GM23338 (cell line): ENCODE data around the gene WNK2.

Experiments
- EZH2 ChIP-seq: fragments of 200-600 bp; sonication (generic); IDR thresholded peaks from one replicate; pipeline ENCODE4 v1.8.0; 2017; ENCODE audit warnings: antibody characterized with exemption, mild to moderate bottlenecking, low read depth; ENCODE audit not compliant: unreplicated experiment
- EZH2phosphoT487 ChIP-seq: fragments of 200-600 bp; sonication (generic); IDR thresholded peaks from one replicate; pipeline ENCODE4 v1.8.1; 2018; ENCODE audit warnings: antibody characterized with exemption; ENCODE audit not compliant: unreplicated experiment
- POLR2AphosphoS5 ChIP-seq: IDR thresholded peaks from 2 replicates; pipeline ENCODE4 v1.6.1; 2016; ENCODE audit warnings: antibody characterized with exemption, low read depth
- REST ChIP-seq: IDR thresholded peaks from one replicate; pipeline ENCODE4 v1.6.1; 2018; ENCODE audit warnings: antibody characterized with exemption; ENCODE audit not compliant: unreplicated experiment
- STAT1 ChIP-seq: IDR thresholded peaks from one replicate; pipeline ENCODE4 v1.6.1; 2016; ENCODE audit warnings: antibody characterized with exemption; ENCODE audit not compliant: unreplicated experiment
- TF ChIP-seq, protein P1 (sequence below), 2 experiments: fragments of 200-600 bp in 1 of 2; sonication (generic) in 1 of 2; conservative IDR thresholded peaks; 2 replicates each; pipeline versions ENCODE4 v1.5.1 to v1.6.1; 2016 to 2017; ENCODE audit warnings: antibody characterized with exemption in 2 of 2, low read depth in 2 of 2, mild to moderate bottlenecking in 2 of 2, moderate library complexity in 1 of 2
- TF ChIP-seq, protein P2 (sequence below): IDR thresholded peaks from 2 replicates; pipeline ENCODE4 v1.6.1; 2016; ENCODE audit warnings: antibody characterized with exemption

DNA sequence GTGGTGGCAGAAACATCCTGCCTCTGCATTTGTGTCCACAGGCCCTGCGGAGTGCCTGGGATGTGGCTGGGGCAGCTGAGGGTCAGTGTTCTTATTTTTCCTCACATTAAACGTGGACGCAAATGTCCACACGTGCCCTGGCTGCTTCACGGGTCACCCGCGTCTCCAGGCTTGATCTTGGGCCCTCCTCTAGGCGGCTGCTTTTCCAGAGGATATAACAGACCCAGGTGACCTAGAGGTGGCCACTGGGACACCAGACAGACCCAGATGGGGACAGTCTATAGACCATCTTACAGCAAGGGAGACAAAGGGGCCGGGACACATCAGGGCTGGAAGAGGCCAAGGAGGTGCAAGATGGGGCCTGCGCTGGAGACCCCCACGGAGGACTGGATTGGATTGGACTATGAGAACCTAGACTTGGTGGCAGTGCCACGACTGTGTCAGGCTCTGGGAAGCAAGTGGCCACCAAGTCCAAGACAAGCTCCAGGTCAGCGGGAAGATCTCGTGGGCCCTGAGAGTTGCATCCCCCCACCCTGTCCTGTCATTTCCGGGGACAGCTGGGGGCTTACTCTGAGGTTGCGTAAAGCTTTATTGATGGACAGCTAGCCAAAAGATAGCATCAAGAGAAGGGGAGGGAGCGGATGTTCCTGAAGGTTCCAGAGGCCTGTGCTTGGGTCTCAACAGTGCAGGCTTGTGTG, 6.9 kb downstream of the WNK2 start:
- TF ChIP-seq EZH2 = no peak
- TF ChIP-seq POLR2AphosphoS5 = no peak
- no peak for TF ChIP-seq STAT1
- TF ChIP-seq REST = no peak
- TF ChIP-seq, protein P1, sequence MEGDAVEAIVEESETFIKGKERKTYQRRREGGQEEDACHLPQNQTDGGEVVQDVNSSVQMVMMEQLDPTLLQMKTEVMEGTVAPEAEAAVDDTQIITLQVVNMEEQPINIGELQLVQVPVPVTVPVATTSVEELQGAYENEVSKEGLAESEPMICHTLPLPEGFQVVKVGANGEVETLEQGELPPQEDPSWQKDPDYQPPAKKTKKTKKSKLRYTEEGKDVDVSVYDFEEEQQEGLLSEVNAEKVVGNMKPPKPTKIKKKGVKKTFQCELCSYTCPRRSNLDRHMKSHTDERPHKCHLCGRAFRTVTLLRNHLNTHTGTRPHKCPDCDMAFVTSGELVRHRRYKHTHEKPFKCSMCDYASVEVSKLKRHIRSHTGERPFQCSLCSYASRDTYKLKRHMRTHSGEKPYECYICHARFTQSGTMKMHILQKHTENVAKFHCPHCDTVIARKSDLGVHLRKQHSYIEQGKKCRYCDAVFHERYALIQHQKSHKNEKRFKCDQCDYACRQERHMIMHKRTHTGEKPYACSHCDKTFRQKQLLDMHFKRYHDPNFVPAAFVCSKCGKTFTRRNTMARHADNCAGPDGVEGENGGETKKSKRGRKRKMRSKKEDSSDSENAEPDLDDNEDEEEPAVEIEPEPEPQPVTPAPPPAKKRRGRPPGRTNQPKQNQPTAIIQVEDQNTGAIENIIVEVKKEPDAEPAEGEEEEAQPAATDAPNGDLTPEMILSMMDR (conservative IDR thresholded peaks at IDR 0.05; ENCODE audit: low read depth in 2 of 2) = no peak
- TF ChIP-seq, protein P2, sequence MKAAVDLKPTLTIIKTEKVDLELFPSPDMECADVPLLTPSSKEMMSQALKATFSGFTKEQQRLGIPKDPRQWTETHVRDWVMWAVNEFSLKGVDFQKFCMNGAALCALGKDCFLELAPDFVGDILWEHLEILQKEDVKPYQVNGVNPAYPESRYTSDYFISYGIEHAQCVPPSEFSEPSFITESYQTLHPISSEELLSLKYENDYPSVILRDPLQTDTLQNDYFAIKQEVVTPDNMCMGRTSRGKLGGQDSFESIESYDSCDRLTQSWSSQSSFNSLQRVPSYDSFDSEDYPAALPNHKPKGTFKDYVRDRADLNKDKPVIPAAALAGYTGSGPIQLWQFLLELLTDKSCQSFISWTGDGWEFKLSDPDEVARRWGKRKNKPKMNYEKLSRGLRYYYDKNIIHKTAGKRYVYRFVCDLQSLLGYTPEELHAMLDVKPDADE = no peak
- TF ChIP-seq EZH2phosphoT487 = no peak
